HG02623 (cell line): ENCODE data around the gene NAT14.
"Not testable (repeated sequence)": the region's sequence is repeated elsewhere in the genome, so short reads cannot be mapped to it uniquely, and the experiment has no call there.

Experiments
- ATAC-seq: cut with Tn5 transposase; IDR thresholded peaks from one replicate; pipeline ENCODE4 v1.9.1; 2021; ENCODE audit warnings: moderate library complexity; ENCODE audit not compliant: unreplicated experiment

NAT14 gene

GRCh38 chr19:55484593-55485438, at the start of gene NAT14:
NAT14 (plus strand) TSS chr19:55485188; CDS start chr19:55485709, 521 bp downstream.
- peak; percentile 56 for ATAC-seq

GRCh38 chr19:55436847-55437246, 48.1 kb upstream of the NAT14 start:
- no peak for ATAC-seq

- no peak for ATAC-seq
Observed at GRCh38 chr19:55437410-55437809, 47.6 kb upstream of the NAT14 start.

- ATAC-seq, result no peak
Observed at GRCh38 chr19:55439052-55439451, 45.9 kb upstream of the NAT14 start.

GRCh38 chr19:55440411-55441105, 44.4 kb upstream of the NAT14 start:
- ATAC-seq, result no peak

- ATAC-seq, result no peak
Observed at GRCh38 chr19:55441319-55441691, 43.7 kb upstream of the NAT14 start.

GRCh38 chr19:55441692-55442321, 43.2 kb upstream of the NAT14 start:
- no peak for ATAC-seq

- no peak for ATAC-seq
Observed at GRCh38 chr19:55442372-55442961, 42.5 kb upstream of the NAT14 start.

GRCh38 chr19:55443045-55443823, 41.8 kb upstream of the NAT14 start, which contains the start of gene SHISA7:
SHISA7 (minus strand) TSS chr19:55443300; CDS start chr19:55442863, 437 bp downstream.
- ATAC-seq, result no peak

- ATAC-seq, result no peak
Observed at GRCh38 chr19:55443824-55444480, 41.0 kb upstream of the NAT14 start.

GRCh38 chr19:55444646-55445045, 40.3 kb upstream of the NAT14 start:
- ATAC-seq, result no peak

GRCh38 chr19:55446060-55446459, 38.9 kb upstream of the NAT14 start:
- no peak for ATAC-seq

GRCh38 chr19:55447421-55448174, 37.4 kb upstream of the NAT14 start:
- no peak for ATAC-seq

- not testable (repeated sequence) for ATAC-seq
Observed at GRCh38 chr19:55448175-55448490, 36.9 kb upstream of the NAT14 start.

GRCh38 chr19:55449469-55449868, 35.5 kb upstream of the NAT14 start:
- ATAC-seq, result no peak

GRCh38 chr19:55451163-55451964, 33.6 kb upstream of the NAT14 start:
- no peak for ATAC-seq

- ATAC-seq, result no peak
Observed at GRCh38 chr19:55451965-55452748, 32.8 kb upstream of the NAT14 start.
